SU-DHL-6 (cell line): ENCODE results near the gene BMERB1.
"Not testable (repeated sequence)": the region's sequence is repeated elsewhere in the genome, so short reads cannot be mapped to it uniquely, and the experiment has no call there.

ENCODE experiments used
- H2AFZ ChIP-seq: fragments of 200-600 bp; sonication (generic); 2 replicates; pipeline ENCODE4 v1.6.1; 2014; ENCODE audit warnings: low read depth, mild to moderate bottlenecking, moderate library complexity, mixed read lengths, antibody characterized with exemption, low read length; ENCODE audit not compliant: severe bottlenecking
- H3F3A ChIP-seq: fragments of 200-600 bp; shearing (Covaris generic); 2 replicates; pipeline ENCODE4 v1.6.0; 2016; ENCODE audit warnings: antibody characterized with exemption, mild to moderate bottlenecking; ENCODE audit not compliant: insufficient read depth
- H3K27ac ChIP-seq: fragments of 200-600 bp; sonication (generic); 2 replicates; pipeline ENCODE4 v1.5.1; 2016; ENCODE audit warnings: low read depth, mild to moderate bottlenecking, low read length, moderate library complexity, mixed read lengths
- H3K27me3 ChIP-seq: fragments of 200-600 bp; sonication (generic), shearing (Covaris generic); 2 replicates; pipeline ENCODE4 v1.6.0; 2014; ENCODE audit warnings: mild to moderate bottlenecking, low read length
- H3K36me3 ChIP-seq: fragments of 200-600 bp; sonication (generic); 2 replicates; pipeline ENCODE4 v1.6.1; 2014; ENCODE audit warnings: mild to moderate bottlenecking, low read length, mixed read lengths
- H3K4me2 ChIP-seq: fragments of 300-600, 200-600 bp; shearing (Covaris generic), sonication (generic); 2 replicates; pipeline ENCODE4 v1.6.0; 2014; ENCODE audit warnings: low read length, low read depth, mild to moderate bottlenecking; ENCODE audit not compliant: poor library complexity, severe bottlenecking
- H3K4me3 ChIP-seq: fragments of 200-600 bp; sonication (generic); 2 replicates; pipeline ENCODE4 v1.5.1; 2014; ENCODE audit warnings: antibody characterized with exemption, low read length, mild to moderate bottlenecking, mixed read lengths; ENCODE audit not compliant: insufficient read depth, poor library complexity, severe bottlenecking
- H3K79me2 ChIP-seq: fragments of 200-600 bp; sonication (generic); 2 replicates; pipeline ENCODE4 v1.6.1; 2014; ENCODE audit warnings: mild to moderate bottlenecking, low read length, moderate library complexity; ENCODE audit not compliant: insufficient read depth
- H3K9ac ChIP-seq: fragments of 200-600 bp; sonication (generic); 2 replicates; pipeline ENCODE4 v1.7.0; 2014; ENCODE audit warnings: mild to moderate bottlenecking, low read length
- H3K9me2 ChIP-seq: fragments of 200-600 bp; sonication (generic); replicated peaks from 2 replicates; pipeline ENCODE4 v1.6.1; 2014; ENCODE audit warnings: low read length; ENCODE audit not compliant: insufficient read depth
- H3K9me3 ChIP-seq: fragments of 200-600 bp; sonication (generic); 2 replicates; pipeline ENCODE4 v1.6.1; 2014; ENCODE audit warnings: low read length, mixed read lengths; ENCODE audit not compliant: insufficient read depth
- H4K20me1 ChIP-seq: fragments of 200-600 bp; sonication (generic); 2 replicates; pipeline ENCODE4 v1.6.1; 2014; ENCODE audit warnings: low read depth, mild to moderate bottlenecking, antibody characterized with exemption, low read length, moderate library complexity, mixed read lengths
- EZH2phosphoT487 ChIP-seq: fragments of 200-600 bp; sonication (generic), shearing (Covaris generic); conservative IDR thresholded peaks from 2 replicates; pipeline ENCODE4 v1.6.1; 2018; ENCODE audit warnings: mild to moderate bottlenecking, antibody characterized with exemption, low read length, moderate library complexity, mixed read lengths
- TF ChIP-seq, protein P1 (sequence below): fragments of 200-600 bp; sonication (generic); IDR thresholded peaks from one replicate; pipeline ENCODE4 v1.5.1; 2017; ENCODE audit warnings: antibody characterized with exemption, mild to moderate bottlenecking, low read length, moderate library complexity; ENCODE audit not compliant: insufficient read depth, poor library complexity, severe bottlenecking

The BMERB1 gene

DNA sequence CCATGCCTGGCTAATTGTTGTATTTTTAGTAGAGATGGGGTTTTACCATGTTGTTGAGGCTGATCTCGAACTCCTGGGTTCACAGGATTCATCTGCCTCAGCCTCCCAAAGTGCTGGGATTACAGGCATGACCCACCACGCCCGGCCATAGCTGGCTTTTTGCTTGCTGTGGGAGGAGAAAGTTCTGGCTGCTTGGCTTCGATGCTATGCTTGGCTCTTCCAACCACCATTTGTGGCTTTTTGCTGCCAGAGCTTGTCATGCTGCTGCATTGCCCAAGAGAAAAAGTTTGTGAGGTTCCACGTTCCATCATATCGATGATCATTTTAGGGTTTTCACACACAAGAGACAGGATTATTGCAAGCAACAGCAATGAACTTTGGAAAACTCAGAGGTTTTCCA lies 16.2 kb downstream of the BMERB1 start:
- no peak overlapping the region for H3K4me2 ChIP-seq
- H3K9ac ChIP-seq, result no peak overlapping the region
- H2AFZ ChIP-seq, result no peak overlapping the region
- no peak for TF ChIP-seq EZH2phosphoT487
- TF ChIP-seq, protein P1, sequence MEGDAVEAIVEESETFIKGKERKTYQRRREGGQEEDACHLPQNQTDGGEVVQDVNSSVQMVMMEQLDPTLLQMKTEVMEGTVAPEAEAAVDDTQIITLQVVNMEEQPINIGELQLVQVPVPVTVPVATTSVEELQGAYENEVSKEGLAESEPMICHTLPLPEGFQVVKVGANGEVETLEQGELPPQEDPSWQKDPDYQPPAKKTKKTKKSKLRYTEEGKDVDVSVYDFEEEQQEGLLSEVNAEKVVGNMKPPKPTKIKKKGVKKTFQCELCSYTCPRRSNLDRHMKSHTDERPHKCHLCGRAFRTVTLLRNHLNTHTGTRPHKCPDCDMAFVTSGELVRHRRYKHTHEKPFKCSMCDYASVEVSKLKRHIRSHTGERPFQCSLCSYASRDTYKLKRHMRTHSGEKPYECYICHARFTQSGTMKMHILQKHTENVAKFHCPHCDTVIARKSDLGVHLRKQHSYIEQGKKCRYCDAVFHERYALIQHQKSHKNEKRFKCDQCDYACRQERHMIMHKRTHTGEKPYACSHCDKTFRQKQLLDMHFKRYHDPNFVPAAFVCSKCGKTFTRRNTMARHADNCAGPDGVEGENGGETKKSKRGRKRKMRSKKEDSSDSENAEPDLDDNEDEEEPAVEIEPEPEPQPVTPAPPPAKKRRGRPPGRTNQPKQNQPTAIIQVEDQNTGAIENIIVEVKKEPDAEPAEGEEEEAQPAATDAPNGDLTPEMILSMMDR, result no peak
- no peaks in the 10 kb centered on the region for H3K27me3 ChIP-seq
- H3K79me2 ChIP-seq, result no peaks in the 10 kb centered on the region
- H3K9me3 ChIP-seq, result no peaks in the 10 kb centered on the region
- H3K9me2 ChIP-seq, result no peaks in the 10 kb centered on the region
- no peak overlapping the region for H3K4me3 ChIP-seq
- H3K27ac ChIP-seq, result no peak overlapping the region
- no peaks in the 10 kb centered on the region for H4K20me1 ChIP-seq
- no peaks in the 10 kb centered on the region for H3F3A ChIP-seq
- no peaks in the 10 kb centered on the region for H3K36me3 ChIP-seq

DNA sequence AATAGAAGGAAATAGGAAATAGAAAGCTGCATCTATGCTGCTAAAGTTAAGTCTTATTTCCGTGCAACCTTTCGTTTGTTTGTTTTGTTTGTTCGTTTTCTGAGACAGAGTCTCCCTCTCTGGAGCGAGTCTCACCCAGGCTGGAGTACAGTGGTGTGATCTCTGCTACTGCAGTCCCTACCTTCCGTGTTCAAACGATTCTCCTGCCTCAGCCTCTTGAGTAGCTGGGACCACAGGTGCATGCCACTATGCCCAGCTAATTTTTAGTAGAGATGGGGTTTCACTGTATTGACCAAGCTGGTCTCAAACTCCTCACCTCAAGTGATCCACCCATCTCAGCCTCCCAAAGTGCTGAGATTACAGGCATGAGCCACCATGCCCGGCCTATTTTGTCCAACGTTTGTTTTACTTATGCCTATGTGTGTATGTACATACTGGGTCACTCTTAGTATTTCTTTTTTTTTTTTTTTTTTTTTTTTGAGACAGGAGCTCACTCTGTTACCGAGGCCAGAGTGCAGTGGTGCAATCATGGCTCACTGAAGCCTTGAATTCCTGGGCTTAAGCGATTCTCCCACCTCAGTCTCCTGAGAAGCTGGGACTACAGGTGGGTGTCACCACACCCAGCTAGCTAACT lies 16.8 kb downstream of the BMERB1 start:
- H3K4me2 ChIP-seq, result no peak overlapping the region
- TF ChIP-seq EZH2phosphoT487, result no peak
- TF ChIP-seq, protein P1, result no peak
- H3F3A ChIP-seq, result no peaks in the 10 kb centered on the region
- H3K79me2 ChIP-seq, result no peaks in the 10 kb centered on the region
- H3K27ac ChIP-seq, result no peak overlapping the region
- H3K9me2 ChIP-seq, result no peaks in the 10 kb centered on the region
- no peaks in the 10 kb centered on the region for H4K20me1 ChIP-seq
- no peaks in the 10 kb centered on the region for H3K9me3 ChIP-seq
- no peak overlapping the region for H3K4me3 ChIP-seq
- H3K9ac ChIP-seq, result no peak overlapping the region
- H3K27me3 ChIP-seq, result no peaks in the 10 kb centered on the region
- no peaks in the 10 kb centered on the region for H3K36me3 ChIP-seq
- H2AFZ ChIP-seq, result no peak overlapping the region

DNA sequence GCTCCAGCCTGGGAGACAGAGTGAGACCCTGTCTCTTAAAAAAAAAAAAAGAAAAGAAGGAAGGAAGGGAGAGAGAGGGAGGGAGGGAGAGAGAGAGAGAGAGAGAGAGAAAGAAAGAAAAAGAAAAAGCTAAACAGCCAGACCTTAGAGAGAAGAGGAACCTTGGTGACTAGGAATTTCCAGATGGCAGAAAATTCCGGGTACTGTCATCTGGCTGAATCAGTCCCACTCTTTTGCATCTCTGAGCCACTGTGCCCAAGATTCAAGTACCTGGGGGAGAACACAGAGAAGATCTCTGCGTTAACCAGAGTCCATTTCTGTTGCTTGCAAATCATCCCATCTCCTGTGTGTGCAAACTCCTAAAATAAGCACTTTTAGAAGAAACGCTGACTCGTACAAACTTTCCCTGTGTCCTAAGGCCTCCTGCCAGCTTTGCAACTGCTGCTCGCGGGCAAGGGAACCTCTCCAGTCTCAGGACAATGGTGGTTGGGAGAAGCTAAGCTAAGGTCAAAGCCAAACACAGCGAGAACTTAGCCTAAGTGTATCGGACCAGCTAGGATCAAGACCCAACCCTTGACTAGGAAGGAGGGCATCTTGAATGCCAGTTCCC lies 18.0 kb downstream of the BMERB1 start:
- Histone ChIP-seq H3K9me3 (no peaks in the 10 kb centered on the region), H3K79me2 (no peaks in the 10 kb centered on the region), H3K9ac (no peak overlapping the region), H3K9me2 (no peaks in the 10 kb centered on the region), H4K20me1 (no peaks in the 10 kb centered on the region), H3K27ac (no peak overlapping the region), H3K36me3 (no peaks in the 10 kb centered on the region), H3K4me2 (no peak overlapping the region), H3F3A (no peaks in the 10 kb centered on the region), H2AFZ (no peak overlapping the region), H3K4me3 (no peak overlapping the region), H3K27me3 (no peaks in the 10 kb centered on the region)
- TF ChIP-seq, protein P1, result no peak
- no peak for TF ChIP-seq EZH2phosphoT487

DNA sequence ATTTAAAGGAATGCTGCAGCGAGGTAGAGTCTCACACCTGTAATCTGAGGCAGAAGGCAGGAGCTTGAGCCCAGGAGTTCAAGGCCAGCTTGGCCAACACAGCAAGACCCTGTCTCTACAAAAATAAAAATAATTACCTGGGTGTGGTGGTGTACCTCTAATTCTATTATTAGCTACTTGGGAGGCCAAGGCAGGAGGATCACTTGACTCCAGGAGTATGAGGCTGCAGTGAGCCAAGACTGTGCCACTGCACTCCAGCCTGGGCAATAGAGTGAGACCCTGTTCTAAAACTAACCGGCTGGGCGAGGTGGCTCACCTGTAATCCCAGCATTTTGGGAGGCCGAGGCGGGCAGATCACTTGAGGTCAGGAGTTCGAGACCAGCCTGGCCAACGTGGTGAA lies 18.9 kb downstream of the BMERB1 start:
- not testable (repeated sequence) for H3K4me2 ChIP-seq, H2AFZ ChIP-seq, H3K9ac ChIP-seq, H3K4me3 ChIP-seq, H4K20me1 ChIP-seq, H3K79me2 ChIP-seq, H3K9me3 ChIP-seq, H3K9me2 ChIP-seq, H3F3A ChIP-seq, H3K27ac ChIP-seq, H3K36me3 ChIP-seq, H3K27me3 ChIP-seq

DNA sequence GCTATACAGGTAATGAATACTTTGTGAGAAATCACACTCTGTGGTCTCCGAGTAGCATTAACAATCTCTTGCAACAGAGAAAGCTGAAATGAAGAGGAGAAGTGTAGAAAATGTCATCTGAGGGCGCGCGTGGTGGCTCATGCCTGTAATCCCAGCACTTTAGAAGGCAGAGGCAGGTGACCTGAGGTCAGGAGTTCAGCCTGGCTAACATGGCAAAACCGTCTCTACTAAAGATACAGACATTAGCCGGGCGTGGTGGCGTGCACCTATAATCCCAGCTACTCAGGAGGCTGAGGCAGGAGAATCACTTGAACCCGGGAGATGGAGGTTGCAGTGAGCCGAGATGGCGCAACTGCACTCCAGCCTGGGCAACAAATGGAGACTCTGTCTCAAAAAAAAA lies 20.5 kb downstream of the BMERB1 start:
- not testable (repeated sequence) for H3K9me2 ChIP-seq, H3K9me3 ChIP-seq, H3K9ac ChIP-seq, H3K4me2 ChIP-seq, H3K27me3 ChIP-seq, H4K20me1 ChIP-seq, H2AFZ ChIP-seq, H3K36me3 ChIP-seq, H3K79me2 ChIP-seq, H3K4me3 ChIP-seq, H3F3A ChIP-seq, H3K27ac ChIP-seq
